Hepatocyte (in vitro differentiated cells): ENCODE measurements around the gene GIPC2. TPM values are rescaled to one million over a fixed set of nuclear protein-coding genes. Genes with fewer than 3 reads are reported as not detected.
"Not testable (repeated sequence)": the region's sequence is repeated elsewhere in the genome, so short reads cannot be mapped to it uniquely, and the experiment has no call there.

Experiments used
- DNase-seq: peaks from one replicate; pipeline ENCODE4 v3.0.0-alpha.2; 2016; ENCODE audit warnings: low spot score
- H2AFZ ChIP-seq: fragments of 200-600 bp; sonication (generic); 2 replicates; pipeline ENCODE4 v1.6.0; 2016; ENCODE audit warnings: antibody characterized with exemption, mild to moderate bottlenecking
- H3K27ac ChIP-seq: fragments of 200-600 bp; sonication (generic); 2 replicates; pipeline ENCODE4 v1.5.1; 2016; ENCODE audit warnings: mild to moderate bottlenecking
- H3K27me3 ChIP-seq: fragments of 200-600 bp; sonication (generic); 2 replicates; pipeline ENCODE4 v1.6.1; 2016
- H3K36me3 ChIP-seq: fragments of 200-600 bp; sonication (generic); replicated peaks from 2 replicates; pipeline ENCODE4 v1.5.1; 2016; ENCODE audit warnings: low read depth; ENCODE audit not compliant: insufficient read depth
- H3K4me1 ChIP-seq: fragments of 200-600 bp; sonication (generic); 2 replicates; pipeline ENCODE4 v1.5.1; 2016; ENCODE audit warnings: mild to moderate bottlenecking, moderate library complexity; ENCODE audit not compliant: insufficient read depth
- H3K4me2 ChIP-seq: fragments of 200-600 bp; sonication (generic); 2 replicates; pipeline ENCODE4 v1.6.0; 2016
- H3K4me3 ChIP-seq: fragments of 200-600 bp; sonication (generic); 2 replicates; pipeline ENCODE4 v1.5.1; 2016; ENCODE audit warnings: mild to moderate bottlenecking
- H3K79me2 ChIP-seq: fragments of 200-600 bp; sonication (generic); 2 replicates; pipeline ENCODE4 v1.6.0; 2017; ENCODE audit warnings: mild to moderate bottlenecking
- H3K9me2 ChIP-seq: fragments of 200-600 bp; sonication (generic); replicated peaks from 2 replicates; pipeline ENCODE4 v1.6.0; 2017; ENCODE audit warnings: mild to moderate bottlenecking; ENCODE audit not compliant: insufficient read depth
- H3K9me3 ChIP-seq: fragments of 200-600 bp; sonication (generic); 2 replicates; pipeline ENCODE4 v1.5.1; 2016; ENCODE audit warnings: low read depth, mild to moderate bottlenecking
- H4K20me1 ChIP-seq: fragments of 200-600 bp; sonication (generic); 2 replicates; pipeline ENCODE4 v1.6.0; 2016; ENCODE audit warnings: mild to moderate bottlenecking; ENCODE audit not compliant: insufficient read depth, poor library complexity, severe bottlenecking
- EZH2 ChIP-seq: fragments of 200-600 bp; sonication (generic); IDR thresholded peaks from 2 replicates; pipeline ENCODE4 v1.6.1; 2016; ENCODE audit warnings: antibody characterized with exemption, mild to moderate bottlenecking, borderline replicate concordance
- EZH2phosphoT487 ChIP-seq: fragments of 200-600 bp; sonication (generic); IDR thresholded peaks from one replicate; pipeline ENCODE4 v1.6.1; 2018; ENCODE audit warnings: antibody characterized with exemption, mild to moderate bottlenecking, low read depth, moderate library complexity; ENCODE audit not compliant: unreplicated experiment, severe bottlenecking
- WGBS: methylation state at CpG from one replicate; pipeline ENCODE4 v1.1.6; 2016; ENCODE audit warnings: low lambda C conversion rate; ENCODE audit errors: missing lambda C conversion rate; 5-methylcytosine and 5-hydroxymethylcytosine counted together
- polyA plus RNA-seq: library from polyadenylated mRNA; unstranded; fragments of >200 nt; fragmentation: Nextera tagmentation; extraction: Ambion mirVana; gene quantifications from 2 replicates; pipeline ENCODE4 v1.2.1, GENCODE V29; 2016
- total RNA-seq: library from RNA; depleted of rRNA; stranded (reverse); fragments of >200 nt; gene quantifications from 2 replicates; pipeline ENCODE4 v1.2.3, GENCODE V29; 2014
- TF ChIP-seq, protein P1 (sequence below): fragments of 200-600 bp; sonication (generic); IDR thresholded peaks from 2 replicates; pipeline ENCODE4 v1.5.1; 2016; ENCODE audit warnings: antibody characterized with exemption, mild to moderate bottlenecking; ENCODE audit not compliant: poor library complexity

The GIPC2 gene
- total and polyA plus RNA-seq, 2 experiments from 2014 or later: 16.9 to 24.0 TPM

DNA sequence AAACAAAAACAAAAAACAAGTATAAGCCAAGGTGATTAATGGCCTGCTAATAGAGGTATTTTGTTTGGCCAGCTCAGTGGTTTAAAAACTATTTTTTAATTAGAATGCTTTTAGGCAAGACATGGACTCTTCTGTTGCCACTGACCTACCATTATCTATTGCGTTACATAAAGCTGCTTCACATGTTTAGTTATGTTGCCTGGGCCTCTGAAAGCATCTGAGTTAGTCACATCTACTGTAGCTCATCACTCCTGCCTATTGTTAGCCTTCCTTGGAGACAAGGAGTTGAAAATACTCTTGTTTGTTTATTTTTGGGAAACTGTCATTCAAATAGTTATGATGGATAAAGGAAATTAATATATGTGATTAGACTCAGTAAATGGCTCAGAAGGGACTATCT lies 26.7 kb upstream of the GIPC2 start:
- TF ChIP-seq EZH2 (no peak), EZH2phosphoT487 (no peak)
- TF ChIP-seq, protein P1, sequence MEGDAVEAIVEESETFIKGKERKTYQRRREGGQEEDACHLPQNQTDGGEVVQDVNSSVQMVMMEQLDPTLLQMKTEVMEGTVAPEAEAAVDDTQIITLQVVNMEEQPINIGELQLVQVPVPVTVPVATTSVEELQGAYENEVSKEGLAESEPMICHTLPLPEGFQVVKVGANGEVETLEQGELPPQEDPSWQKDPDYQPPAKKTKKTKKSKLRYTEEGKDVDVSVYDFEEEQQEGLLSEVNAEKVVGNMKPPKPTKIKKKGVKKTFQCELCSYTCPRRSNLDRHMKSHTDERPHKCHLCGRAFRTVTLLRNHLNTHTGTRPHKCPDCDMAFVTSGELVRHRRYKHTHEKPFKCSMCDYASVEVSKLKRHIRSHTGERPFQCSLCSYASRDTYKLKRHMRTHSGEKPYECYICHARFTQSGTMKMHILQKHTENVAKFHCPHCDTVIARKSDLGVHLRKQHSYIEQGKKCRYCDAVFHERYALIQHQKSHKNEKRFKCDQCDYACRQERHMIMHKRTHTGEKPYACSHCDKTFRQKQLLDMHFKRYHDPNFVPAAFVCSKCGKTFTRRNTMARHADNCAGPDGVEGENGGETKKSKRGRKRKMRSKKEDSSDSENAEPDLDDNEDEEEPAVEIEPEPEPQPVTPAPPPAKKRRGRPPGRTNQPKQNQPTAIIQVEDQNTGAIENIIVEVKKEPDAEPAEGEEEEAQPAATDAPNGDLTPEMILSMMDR: no peak
- no peak for DNase-seq
- no peak overlapping the region for H2AFZ ChIP-seq
- H3K79me2 ChIP-seq: no peaks in the 10 kb centered on the region
- no peaks in the 10 kb centered on the region for H3K9me2 ChIP-seq
- H3K27me3 ChIP-seq: no peaks in the 10 kb centered on the region
- H3K4me3 ChIP-seq: no peak overlapping the region
- no peaks in the 10 kb centered on the region for H3K9me3 ChIP-seq
- no peaks in the 10 kb centered on the region for H4K20me1 ChIP-seq
- no peaks in the 10 kb centered on the region for H3K36me3 ChIP-seq
- WGBS: 93% methylated on average over 1 of the region's 1 CpG
- H3K4me1 ChIP-seq: no peaks in the 10 kb centered on the region
- H3K27ac ChIP-seq: no peak overlapping the region
- H3K4me2 ChIP-seq: no peak overlapping the region

DNA sequence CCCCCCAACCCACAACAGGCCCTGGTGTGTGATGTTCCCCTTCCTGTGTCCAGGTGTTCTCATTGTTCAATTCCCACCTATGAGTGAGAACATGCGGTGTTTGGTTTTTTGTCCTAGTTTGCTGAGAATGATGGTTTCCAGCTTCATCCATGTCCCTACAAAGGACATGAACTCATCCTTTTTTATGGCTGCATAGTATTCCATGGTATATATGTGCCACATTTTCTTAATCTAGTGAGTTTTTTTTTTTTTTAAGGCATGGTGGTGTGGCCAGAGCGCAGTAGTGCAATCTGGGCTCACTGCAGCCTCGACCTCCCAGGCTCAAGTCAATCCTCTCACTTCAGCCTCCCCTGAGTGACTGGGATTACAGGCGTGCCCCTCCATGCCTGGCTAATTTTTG lies 24.6 kb upstream of the GIPC2 start:
- not testable (repeated sequence) for H2AFZ ChIP-seq, H3K27ac ChIP-seq, H3K36me3 ChIP-seq, H4K20me1 ChIP-seq, H3K9me2 ChIP-seq, H3K4me3 ChIP-seq, H3K4me2 ChIP-seq, H3K79me2 ChIP-seq, H3K9me3 ChIP-seq, DNase-seq, H3K4me1 ChIP-seq, H3K27me3 ChIP-seq
- 95% methylated on average over 4 of the region's 4 CpGs for WGBS

DNA sequence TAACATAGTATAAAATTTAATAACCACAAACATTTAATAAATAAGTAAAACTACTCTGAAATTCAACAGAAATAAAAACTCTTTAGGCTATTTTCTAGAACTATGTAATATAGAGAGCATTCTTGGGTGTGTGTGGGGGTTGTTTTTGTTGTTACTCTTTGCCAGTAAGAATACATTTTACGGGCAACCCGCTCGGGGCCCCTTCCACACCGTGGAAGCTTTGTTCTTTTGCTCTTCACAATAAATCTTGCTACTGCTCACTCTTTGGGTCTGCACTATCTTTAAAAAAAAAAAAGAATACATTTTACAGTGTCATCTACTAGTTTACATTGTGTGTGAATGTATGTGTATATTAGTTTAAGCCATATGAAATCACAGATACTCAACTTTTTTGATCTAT lies 16.0 kb upstream of the GIPC2 start:
- Histone ChIP-seq H3K36me3 (no peaks in the 10 kb centered on the region), H2AFZ (no peak overlapping the region), H4K20me1 (no peaks in the 10 kb centered on the region), H3K9me2 (no peaks in the 10 kb centered on the region), H3K27me3 (no peaks in the 10 kb centered on the region), H3K4me3 (no peak overlapping the region), H3K9me3 (no peaks in the 10 kb centered on the region), H3K27ac (no peak overlapping the region), H3K4me2 (no peak overlapping the region), H3K4me1 (no peaks in the 10 kb centered on the region), H3K79me2 (no peaks in the 10 kb centered on the region)
- WGBS: 64% methylated on average over 4 of the region's 4 CpGs
- no peak for TF ChIP-seq EZH2phosphoT487
- TF ChIP-seq, protein P1: no peak
- TF ChIP-seq EZH2: no peak
- no peak for DNase-seq

DNA sequence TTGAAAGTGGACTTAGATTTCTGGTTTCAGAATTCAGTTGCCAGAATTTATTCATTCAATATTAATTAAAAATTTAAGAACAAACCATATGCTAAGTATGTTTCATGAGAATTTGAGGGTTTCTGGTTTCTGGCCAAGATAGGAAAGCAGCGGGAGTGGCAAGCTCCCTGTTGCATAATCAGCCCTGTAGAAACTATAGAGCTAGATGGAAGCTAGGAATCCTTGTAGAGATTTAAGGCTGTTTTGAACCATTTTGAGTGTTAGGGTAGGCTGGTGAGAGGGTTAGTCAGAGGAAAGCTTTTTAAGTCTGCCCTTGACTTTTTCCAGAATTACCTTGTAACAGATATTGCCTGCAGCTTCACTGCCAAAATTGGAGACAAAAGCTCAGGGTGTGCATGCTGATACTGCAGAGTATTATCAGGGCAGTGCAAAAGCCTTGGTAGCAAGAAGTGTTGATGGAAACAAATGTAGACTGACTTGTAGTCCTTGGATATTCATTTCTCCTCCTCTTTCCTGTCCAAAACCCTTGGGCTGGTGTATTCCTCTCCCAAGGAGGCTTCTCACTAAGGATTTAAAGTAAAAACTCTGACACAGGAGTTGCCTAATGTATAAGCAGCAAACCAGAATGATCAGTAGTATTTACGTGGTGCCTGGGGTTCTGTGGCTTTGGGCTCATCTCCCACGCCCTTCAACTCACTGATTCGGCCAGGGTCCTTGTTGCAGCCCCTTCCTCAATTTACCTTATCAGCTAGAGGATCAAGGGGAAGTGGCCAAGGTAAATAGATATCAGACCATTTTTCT lies 12.6 kb upstream of the GIPC2 start:
- TF ChIP-seq, protein P1: no peak
- WGBS: 82% methylated on average over 4 of the region's 4 CpGs
- Histone ChIP-seq H3K79me2 (no peaks in the 10 kb centered on the region), H2AFZ (no peak overlapping the region), H3K4me2 (no peak overlapping the region), H3K4me1 (no peaks in the 10 kb centered on the region), H3K36me3 (no peaks in the 10 kb centered on the region), H3K4me3 (no peak overlapping the region), H3K9me3 (no peaks in the 10 kb centered on the region), H4K20me1 (no peaks in the 10 kb centered on the region), H3K27me3 (no peaks in the 10 kb centered on the region), H3K27ac (no peak overlapping the region), H3K9me2 (no peaks in the 10 kb centered on the region)
- DNase-seq: no peak
